Hippocampal formation (tissue), 2 donors: ENCODE results near the gene POTEF.
"Not testable (repeated sequence)": the region's sequence is repeated elsewhere in the genome, so short reads cannot be mapped to it uniquely, and the experiment has no call there.

ENCODE experiments used
- DNase-seq, 2 donors: peaks; one replicate each; lab custom pipeline; 2025; lab: John Stamatoyannopoulos, UW

The POTEF gene

DNA sequence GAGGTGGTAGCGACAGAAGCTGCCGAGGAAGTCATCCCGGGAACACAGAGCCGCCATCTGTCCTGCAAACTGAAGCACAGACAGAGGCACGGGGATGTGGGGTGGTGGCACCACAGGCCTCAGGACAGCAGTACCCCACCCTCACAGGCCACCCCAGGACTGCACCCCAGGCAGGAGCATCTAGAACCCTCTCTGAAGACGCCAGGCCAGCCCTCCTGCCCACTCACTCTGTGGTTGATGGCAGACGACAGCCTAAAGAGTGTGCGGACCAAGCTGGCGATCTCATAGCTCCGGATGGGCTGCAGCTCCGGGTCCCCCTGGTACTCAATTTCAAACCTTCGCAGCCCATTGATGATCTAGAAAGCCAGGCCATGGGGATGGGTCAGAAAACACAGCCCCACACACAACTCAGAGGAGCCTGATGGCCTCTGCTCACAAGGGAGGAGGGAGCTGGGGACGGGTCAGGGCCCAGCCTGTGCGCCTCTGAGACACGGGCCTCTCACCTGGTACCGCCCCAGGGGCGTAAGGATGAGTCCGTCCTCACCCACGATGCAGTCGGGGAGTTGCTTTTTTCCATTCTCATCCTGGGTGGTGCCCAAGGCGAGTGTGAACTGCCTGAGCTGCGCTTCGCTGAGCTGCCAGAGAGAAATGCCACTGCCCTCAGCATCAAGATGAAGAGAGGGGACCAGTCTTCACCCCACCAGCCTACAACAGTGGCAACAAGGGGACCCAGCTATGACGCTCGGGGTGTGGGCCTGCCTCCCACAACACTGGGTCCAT is 24.0 kb upstream of the POTEF start:
- no peak for DNase-seq

DNA sequence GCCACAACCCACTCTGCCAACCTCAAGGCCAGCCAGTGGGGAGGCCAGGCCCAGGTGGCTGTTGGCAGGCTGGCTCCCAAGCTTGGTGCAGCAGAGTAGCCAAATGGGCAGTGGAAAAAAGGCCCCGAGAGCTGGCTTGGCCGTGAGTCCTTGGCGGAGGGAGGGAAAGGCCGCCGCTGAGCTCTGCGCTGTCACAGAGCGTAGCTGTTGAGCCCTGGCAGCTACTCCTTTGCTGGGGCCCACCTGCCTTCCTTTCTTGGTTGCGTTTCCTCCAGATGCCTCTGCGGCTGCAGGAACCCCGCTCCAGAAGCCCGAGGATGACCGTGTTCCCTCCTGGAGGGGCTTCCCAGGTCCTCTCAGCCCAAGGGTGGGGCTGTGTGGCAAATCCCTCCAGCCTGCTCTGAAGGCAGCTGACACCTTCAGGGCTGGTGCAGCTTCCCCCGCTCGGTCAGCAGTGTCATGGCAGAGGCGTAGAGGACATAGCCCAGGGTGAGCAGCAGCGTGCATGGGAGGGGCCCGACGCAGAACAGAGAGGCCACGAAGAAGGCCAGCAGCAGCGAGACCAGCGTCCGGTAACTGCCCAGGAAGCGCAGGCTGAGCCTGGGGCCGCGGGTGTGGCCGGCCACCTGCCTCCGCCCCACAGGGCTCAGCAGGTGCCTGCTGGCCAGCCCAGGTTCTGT is 23.3 kb upstream of the POTEF start:
- not testable (repeated sequence) for DNase-seq

GRCh38 chr2:130151145-130151512 is 22.1 kb upstream of the POTEF start:
- DNase-seq: not testable (repeated sequence)

DNA sequence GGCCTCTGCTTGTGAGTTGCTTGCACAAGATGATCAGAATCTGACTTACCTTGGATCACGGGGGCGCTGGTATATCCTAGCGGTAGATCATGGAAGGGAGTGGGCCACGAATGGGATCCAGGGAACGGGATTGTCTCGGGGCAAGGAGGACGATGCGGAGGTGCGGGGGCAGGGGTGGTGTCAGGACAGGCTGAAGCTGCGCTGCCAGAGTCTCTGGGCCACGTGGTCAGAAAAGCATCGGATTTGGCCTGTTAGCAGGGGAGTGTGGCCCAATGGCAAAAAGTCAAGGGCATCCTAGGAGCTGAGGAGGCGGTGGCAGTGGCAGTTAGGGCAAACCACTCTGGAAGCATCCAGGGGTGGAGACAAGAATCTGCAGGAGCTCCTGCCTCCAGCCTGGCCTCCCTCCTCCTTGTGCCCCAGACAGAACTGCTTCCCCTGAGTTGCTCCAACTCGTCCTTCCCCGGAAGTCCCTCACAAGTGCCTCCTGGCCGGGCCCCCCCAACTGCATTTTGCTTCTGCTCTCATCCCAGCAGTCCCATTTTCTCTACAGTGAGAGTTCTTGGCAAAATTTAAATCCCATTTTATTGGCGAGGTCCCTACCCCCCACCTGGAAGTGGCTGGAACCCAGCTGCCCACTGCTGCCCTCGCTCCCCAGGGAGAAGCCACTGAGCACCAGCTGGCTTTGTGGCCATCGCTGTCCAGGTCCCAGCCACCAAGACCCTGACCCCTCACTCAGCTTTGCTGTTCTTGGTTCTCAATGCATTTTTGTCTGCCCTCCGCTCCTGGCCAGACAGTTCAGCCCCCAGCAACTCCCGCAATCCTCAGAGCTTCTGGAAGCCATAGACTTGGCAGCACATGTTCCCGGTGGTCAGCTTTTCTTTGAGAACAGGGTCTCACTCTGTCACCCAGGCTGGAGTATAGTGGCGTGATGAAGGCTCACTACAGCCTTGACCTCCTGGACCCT is 21.4 kb upstream of the POTEF start:
- no peak for DNase-seq

DNA sequence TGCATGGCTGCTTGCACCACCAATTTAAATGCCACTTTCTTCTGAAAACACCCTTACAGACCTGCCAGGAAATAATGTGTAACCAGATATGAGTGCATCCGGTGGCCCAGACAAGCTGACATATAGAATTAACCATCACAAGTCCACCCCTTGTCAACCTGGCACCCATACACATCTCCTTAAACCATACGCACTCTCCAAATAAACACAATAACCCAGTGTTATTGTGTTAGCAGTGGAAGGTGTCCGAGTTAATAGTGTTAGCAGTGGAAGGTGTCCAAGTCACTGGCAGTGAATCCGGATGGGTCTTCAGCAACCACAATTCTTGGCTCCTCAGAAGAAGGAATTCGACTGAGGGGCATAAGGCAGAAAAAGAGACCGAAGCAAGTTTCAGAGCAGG is 19.5 kb upstream of the POTEF start:
- not testable (repeated sequence) for DNase-seq

DNA sequence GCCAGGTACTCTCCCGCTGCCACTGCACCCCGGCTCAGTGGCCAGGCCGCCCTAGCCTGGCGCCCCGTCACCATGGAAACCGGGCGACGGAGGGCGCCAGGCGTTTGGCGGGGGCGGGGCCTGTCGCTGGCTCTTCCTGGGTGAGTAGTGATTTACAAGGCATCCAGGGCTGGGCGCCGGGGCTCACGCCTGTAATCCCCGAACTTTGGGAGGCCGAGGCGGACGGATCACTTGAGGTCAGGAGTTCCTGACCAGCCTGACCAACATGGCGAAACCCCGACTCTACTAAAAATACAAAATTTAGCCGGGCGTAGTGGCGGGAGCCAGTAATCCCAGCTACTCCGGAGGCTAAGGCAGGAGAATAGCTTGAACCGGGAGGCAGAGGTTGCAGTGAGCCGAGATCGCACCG is 16.0 kb upstream of the POTEF start, which contains the start of gene CCDC74B:
TSS of gene CCDC74B (minus strand) at position 107 of the 409 bp plus-strand sequence. CDS start 116 bp downstream, outside the sequence.
- DNase-seq: not testable (repeated sequence)

DNA sequence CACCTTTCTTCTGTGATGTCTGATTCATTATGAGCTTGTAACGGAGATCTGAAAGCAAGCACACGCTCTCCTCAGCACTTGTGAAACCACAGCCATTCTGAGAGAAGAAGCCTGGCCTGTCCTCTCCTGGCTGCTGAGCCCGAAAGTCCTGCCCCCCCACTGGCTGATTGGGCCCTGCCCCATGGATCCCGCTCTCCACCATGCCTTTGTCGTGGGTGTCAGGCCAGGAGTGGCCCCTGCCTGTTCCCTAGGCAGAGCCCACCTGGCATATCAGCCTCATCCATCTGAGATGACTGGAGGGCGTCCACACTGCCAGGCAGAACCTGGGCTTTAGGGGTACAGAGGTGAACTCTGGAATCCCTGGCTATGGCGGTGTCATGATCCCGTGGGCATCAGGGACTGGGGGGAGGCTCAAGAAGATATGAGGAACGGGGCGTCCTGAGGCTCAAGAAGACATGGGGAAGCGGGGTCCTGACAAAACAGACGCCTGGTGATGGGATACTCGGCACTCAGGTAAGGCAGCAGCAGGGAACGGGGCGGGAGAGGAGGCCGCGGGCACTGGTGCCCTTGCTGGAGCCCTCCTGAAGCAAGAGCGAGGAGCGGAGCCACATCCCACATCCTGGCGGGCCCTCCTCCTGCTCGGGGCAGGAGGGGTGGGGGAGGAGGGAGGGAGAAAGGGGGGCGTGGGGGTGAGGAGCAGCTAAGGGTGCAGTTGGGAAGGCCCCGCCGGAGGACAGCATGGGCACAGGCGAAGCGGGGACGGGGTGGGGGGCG is 14.4 kb upstream of the POTEF start:
- not testable (repeated sequence) for DNase-seq

DNA sequence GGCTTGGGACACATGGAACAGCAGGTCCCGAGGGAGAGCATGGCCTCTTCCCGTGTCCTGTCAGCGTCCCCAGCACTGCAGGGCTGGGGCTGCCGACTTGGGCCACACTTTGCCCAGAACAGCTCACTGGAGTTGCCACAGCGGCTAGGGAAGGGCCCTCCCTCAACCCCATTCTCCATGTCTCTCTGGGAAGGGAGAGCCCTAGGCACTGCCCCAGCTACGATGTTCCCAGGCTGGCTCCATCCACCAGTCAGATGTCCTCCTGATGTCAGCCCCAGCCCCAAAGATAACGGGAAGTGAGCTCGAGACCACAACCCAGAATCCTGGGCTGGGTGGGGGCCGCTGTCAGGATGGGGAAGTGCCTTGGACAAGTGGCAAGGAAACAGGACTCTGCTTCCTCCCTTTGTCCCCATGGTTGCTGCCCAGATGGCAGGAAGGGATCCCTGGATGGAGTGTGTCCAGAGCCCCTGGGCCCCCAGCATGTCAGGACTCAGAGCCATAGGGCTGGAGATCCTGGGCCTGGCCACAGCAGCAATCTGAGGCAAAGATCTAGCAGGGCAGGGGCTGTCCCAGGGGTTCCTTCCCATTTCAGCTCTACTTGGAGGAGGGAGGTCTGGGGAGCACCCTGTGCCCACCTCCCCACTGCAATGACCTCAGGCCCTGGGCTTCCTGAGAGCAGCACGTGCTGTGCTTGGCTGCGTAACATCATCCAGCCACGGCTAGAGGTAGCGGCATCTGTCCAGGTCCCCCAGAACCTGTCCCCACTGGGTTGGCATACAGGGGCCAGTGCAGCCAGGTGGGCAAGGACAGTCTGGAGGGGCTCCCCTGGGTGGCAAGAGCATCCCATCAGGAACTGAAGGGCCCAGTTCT is 13.6 kb upstream of the POTEF start:
- DNase-seq: not testable (repeated sequence)

GRCh38 chr2:130141645-130142370 is 12.8 kb upstream of the POTEF start:
- not testable (repeated sequence) for DNase-seq

- DNase-seq: not testable (repeated sequence)
These were observed 12.0 kb upstream of the POTEF start for GRCh38 chr2:130141002-130141401.

DNA sequence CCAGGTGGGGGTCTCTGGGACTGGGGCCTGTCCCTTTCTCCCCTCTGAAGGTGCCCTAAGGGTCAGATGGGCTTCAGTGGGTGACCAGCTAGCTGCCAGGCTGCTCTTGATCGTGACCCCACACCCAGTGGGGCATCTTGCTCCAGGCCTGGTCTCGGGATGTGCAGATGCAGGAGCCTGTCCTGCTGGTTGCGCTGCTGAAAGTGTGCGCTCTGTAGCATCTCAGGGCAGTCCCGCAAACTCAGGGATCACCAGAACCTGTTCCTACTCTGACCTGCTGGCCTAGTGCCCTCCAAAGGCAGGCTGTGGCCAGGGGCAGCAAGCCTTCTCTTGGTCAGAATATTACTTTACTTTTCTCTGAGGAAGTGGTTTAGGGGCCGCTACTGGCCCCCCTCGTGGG is 11.5 kb upstream of the POTEF start:
- DNase-seq: not testable (repeated sequence)

GRCh38 chr2:130139331-130140280 is 10.6 kb upstream of the POTEF start:
- DNase-seq: not testable (repeated sequence)

DNA sequence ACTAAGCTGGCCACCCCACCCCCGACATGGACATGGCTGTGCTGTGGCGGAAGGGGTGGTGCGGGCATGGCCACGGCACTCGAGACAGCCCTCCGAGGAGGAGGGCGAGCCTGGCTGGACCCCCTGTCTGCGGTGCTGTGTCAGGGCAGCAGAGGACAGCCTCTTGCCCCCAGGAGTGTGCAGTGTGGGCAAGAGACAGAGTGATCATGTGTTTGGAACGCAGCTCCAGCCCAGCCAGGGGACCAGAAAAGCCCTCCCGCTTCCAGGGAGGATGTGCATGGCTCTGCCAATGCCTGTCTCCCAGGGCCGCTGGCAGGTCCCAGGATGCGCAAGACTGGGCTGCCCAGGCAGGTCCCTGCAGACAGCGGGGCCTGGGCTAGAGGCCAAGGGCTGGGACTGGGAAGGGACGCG is 9.8 kb upstream of the POTEF start:
- DNase-seq: not testable (repeated sequence)

DNA sequence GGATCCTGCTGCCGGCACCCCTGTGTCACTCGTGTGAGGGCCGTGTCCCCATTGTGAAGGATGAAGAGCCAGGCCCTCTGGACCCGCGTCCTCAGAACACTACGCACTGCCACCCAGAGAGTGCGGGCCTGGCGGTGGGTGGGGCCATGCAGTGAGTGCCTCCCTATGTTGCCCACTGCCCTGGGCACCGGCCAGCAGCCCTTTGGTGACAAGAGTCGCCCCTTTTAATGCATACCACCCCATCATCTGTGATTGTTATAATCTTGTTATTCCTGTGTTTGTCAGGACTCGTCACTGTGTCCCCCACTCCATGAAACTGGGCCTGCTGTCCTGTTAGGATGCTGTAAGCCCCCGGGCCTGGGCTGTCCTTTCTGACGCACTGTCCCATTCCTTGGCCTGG is 9.3 kb upstream of the POTEF start:
- DNase-seq: not testable (repeated sequence)

GRCh38 chr2:130137118-130137517 is 8.1 kb upstream of the POTEF start:
- DNase-seq: not testable (repeated sequence)

DNA sequence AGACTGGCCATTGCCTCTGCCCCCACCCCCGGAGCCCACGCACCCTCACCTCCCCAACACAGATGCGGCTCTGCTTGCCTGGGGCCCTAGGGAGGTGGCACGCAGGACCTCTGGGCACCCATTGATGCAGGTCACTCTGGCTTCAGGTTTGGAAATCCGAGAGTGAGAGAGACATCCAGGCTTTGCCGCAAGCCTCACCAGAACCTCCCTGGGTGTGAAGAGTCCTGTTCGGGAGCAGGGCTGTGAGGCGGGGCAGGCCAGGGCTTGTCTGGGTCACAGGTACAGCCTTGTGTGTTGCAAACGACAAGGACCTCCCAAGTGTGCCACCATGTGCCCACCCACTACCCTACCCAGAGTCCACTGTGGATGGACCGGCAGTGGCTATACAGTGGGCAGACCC is 7.5 kb upstream of the POTEF start:
- not testable (repeated sequence) for DNase-seq

- no peak for DNase-seq
These were observed 6.9 kb upstream of the POTEF start for GRCh38 chr2:130135692-130136541.
